GM23338 (cell line): ENCODE data around the gene TIGD7. TPM values are rescaled to one million over a fixed set of nuclear protein-coding genes. Genes with fewer than 3 reads are reported as not detected.

ENCODE experiments used
- ATAC-seq: fragments of 200-7000 bp; cut with Tn5 transposase; 3 replicates; pipeline ENCODE4 v1.9.1; 2020
- DNase-seq: peaks from one replicate; pipeline ENCODE4 v3.0.0-alpha.2; 2015; ENCODE audit warnings: low spot score
- H2AFZ ChIP-seq: fragments of 200-600 bp; sonication (generic); 2 replicates; pipeline ENCODE4 v1.8.0; 2016; ENCODE audit warnings: antibody characterized with exemption, mild to moderate bottlenecking, moderate library complexity
- H3F3A ChIP-seq: fragments of 200-600 bp; sonication (generic); replicated peaks from 2 replicates; pipeline ENCODE4 v1.8.0; 2017; ENCODE audit warnings: antibody characterized with exemption, mixed run types, low read depth
- H3K27ac ChIP-seq: fragments of 200-600 bp; sonication (generic); 2 replicates; pipeline ENCODE4 v1.6.1; 2016; ENCODE audit warnings: low read depth
- H3K27me3 ChIP-seq: fragments of 200-600 bp; sonication (generic); 2 replicates; pipeline ENCODE4 v1.8.0; 2016; ENCODE audit warnings: mild to moderate bottlenecking, mixed run types, moderate library complexity; ENCODE audit not compliant: insufficient read depth
- H3K36me3 ChIP-seq: fragments of 200-600 bp; sonication (generic); 2 replicates; pipeline ENCODE4 v1.8.0; 2016; ENCODE audit warnings: mild to moderate bottlenecking; ENCODE audit not compliant: insufficient read depth
- H3K4me1 ChIP-seq: fragments of 200-600 bp; sonication (generic); 2 replicates; pipeline ENCODE4 v1.8.0; 2016; ENCODE audit warnings: mild to moderate bottlenecking, moderate library complexity; ENCODE audit not compliant: insufficient read depth
- H3K4me2 ChIP-seq: fragments of 200-600 bp; sonication (generic); 2 replicates; pipeline ENCODE4 v1.7.1; 2017; ENCODE audit warnings: mixed run types
- H3K4me3 ChIP-seq: fragments of 200-600 bp; sonication (generic); 2 replicates; pipeline ENCODE4 v1.6.1; 2016; ENCODE audit warnings: mixed run types
- H3K79me2 ChIP-seq: fragments of 200-600 bp; sonication (generic); replicated peaks from 2 replicates; pipeline ENCODE4 v1.8.0; 2017; ENCODE audit warnings: mild to moderate bottlenecking; ENCODE audit not compliant: insufficient read depth
- H3K9me2 ChIP-seq: fragments of 200-600 bp; sonication (generic); 2 replicates; pipeline ENCODE4 v1.8.0; 2017; ENCODE audit not compliant: insufficient read depth
- H4K20me1 ChIP-seq: fragments of 200-600 bp; sonication (generic); replicated peaks from 2 replicates; pipeline ENCODE4 v1.8.0; 2017; ENCODE audit warnings: mild to moderate bottlenecking; ENCODE audit not compliant: insufficient read depth
- H3K27ac Mint-ChIP-seq: 2 replicates; pipeline ENCODE4 v1.8.0; 2020; ENCODE audit warnings: inconsistent platforms, mild to moderate bottlenecking, moderate library complexity, mixed read lengths
- H3K27me3 Mint-ChIP-seq: 3 replicates; pipeline ENCODE4 v1.8.0; 2022; ENCODE audit warnings: low read depth, mild to moderate bottlenecking, moderate library complexity, mixed read lengths, inconsistent platforms; ENCODE audit not compliant: insufficient read depth, poor library complexity
- H3K36me3 Mint-ChIP-seq: 3 replicates; pipeline ENCODE4 v1.8.0; 2021; ENCODE audit warnings: low read depth, mild to moderate bottlenecking, inconsistent platforms, moderate library complexity, mixed read lengths
- H3K4me1 Mint-ChIP-seq: 3 replicates; pipeline ENCODE4 v1.8.0; 2020; ENCODE audit warnings: mild to moderate bottlenecking, inconsistent platforms, mixed read lengths
- H3K4me3 Mint-ChIP-seq: 3 replicates; pipeline ENCODE4 v1.8.0; 2021; ENCODE audit warnings: moderate library complexity, mild to moderate bottlenecking, inconsistent platforms, mixed read lengths
- H3K9me3 Mint-ChIP-seq: 3 replicates; pipeline ENCODE4 v1.8.0; 2020; ENCODE audit warnings: moderate library complexity, mild to moderate bottlenecking, inconsistent platforms, mixed read lengths
- CREB1 ChIP-seq: fragments of 250-450 bp; sonication (Bioruptor Pico); IDR thresholded peaks from 2 replicates; pipeline ENCODE4 v1.5.0; 2020; ENCODE audit warnings: low read depth, mild to moderate bottlenecking, moderate library complexity
- ETS1 ChIP-seq: IDR thresholded peaks from 2 replicates; pipeline ENCODE4 v1.6.1; 2016; ENCODE audit warnings: antibody characterized with exemption
- EZH2 ChIP-seq: fragments of 200-600 bp; sonication (generic); IDR thresholded peaks from one replicate; pipeline ENCODE4 v1.8.0; 2017; ENCODE audit warnings: antibody characterized with exemption, mild to moderate bottlenecking, low read depth; ENCODE audit not compliant: unreplicated experiment
- EZH2phosphoT487 ChIP-seq: fragments of 200-600 bp; sonication (generic); IDR thresholded peaks from one replicate; pipeline ENCODE4 v1.8.1; 2018; ENCODE audit warnings: antibody characterized with exemption; ENCODE audit not compliant: unreplicated experiment
- JUNB ChIP-seq: IDR thresholded peaks from one replicate; pipeline ENCODE4 v1.6.1; 2016; ENCODE audit warnings: antibody characterized with exemption; ENCODE audit not compliant: unreplicated experiment
- NANOG ChIP-seq: IDR thresholded peaks from 2 replicates; pipeline ENCODE4 v1.6.1; 2016; ENCODE audit warnings: antibody characterized with exemption, borderline replicate concordance
- POLR2AphosphoS5 ChIP-seq: IDR thresholded peaks from 2 replicates; pipeline ENCODE4 v1.6.1; 2016; ENCODE audit warnings: antibody characterized with exemption, low read depth
- STAT1 ChIP-seq: IDR thresholded peaks from one replicate; pipeline ENCODE4 v1.6.1; 2016; ENCODE audit warnings: antibody characterized with exemption; ENCODE audit not compliant: unreplicated experiment
- ZNF114 ChIP-seq: fragments of 250-450 bp; sonication (Bioruptor Pico); IDR thresholded peaks from 2 replicates; pipeline ENCODE4 v1.5.0; 2020; ENCODE audit warnings: mild to moderate bottlenecking, moderate library complexity
- ZNF331 ChIP-seq: fragments of 250-450 bp; sonication (Bioruptor Pico); IDR thresholded peaks from 2 replicates; pipeline ENCODE4 v1.5.0; 2020; ENCODE audit warnings: low read depth, mild to moderate bottlenecking, moderate library complexity
- polyA plus RNA-seq: library from polyadenylated mRNA; unstranded; fragments of >200 nt; fragmentation: Nextera tagmentation; extraction: Ambion mirVana; gene quantifications from 2 replicates; pipeline ENCODE4 v1.2.1, GENCODE V29; 2016
- total RNA-seq: library from RNA; depleted of rRNA; stranded (reverse); fragments of >200 nt; shearing (Covaris generic); gene quantifications from 2 replicates; pipeline ENCODE4 v1.2.3, GENCODE V29; 2014
- TF ChIP-seq, protein P1 (sequence below): fragments of 250-450 bp; sonication (Bioruptor Pico); IDR thresholded peaks from 2 replicates; pipeline ENCODE4 v1.5.0; 2020; ENCODE audit warnings: mild to moderate bottlenecking, moderate library complexity
- TF ChIP-seq, protein P2 (sequence below), 2 experiments: fragments of 200-600 bp in 1 of 2; sonication (generic) in 1 of 2; conservative IDR thresholded peaks; 2 replicates each; pipeline versions ENCODE4 v1.5.1 to v1.6.1; 2016 to 2017; ENCODE audit warnings: antibody characterized with exemption in 2 of 2, low read depth in 2 of 2, mild to moderate bottlenecking in 2 of 2, moderate library complexity in 1 of 2

The TIGD7 gene
- total and polyA plus RNA-seq, 2 experiments from 2014 or later, result 3.9 to 8.0 TPM

DNA sequence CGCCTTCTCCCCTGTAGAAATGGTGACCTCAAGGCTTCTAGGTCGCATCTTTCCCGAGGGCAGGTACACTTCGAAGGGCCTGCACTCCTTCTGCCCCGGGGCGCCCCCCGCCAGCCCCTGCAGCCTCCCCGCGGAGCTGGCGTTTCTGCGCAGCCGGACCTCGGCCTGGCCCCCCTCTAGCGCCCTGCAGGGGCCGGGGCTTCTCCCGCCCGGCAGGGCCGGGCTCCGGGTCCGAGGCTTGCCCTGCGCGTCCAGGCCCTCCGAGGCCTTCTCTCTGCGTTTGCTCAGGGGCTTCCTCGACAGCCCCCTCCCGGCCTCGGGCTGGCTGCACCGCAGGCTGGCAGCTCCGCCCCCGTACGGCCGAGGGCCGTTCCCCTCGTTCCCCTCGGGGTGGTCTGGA is 50.9 kb downstream of the TIGD7 start:
- Mint-ChIP-seq H3K4me1 (no peaks in the 10 kb centered on the region), H3K9me3 (peaks cover 81% of the 10 kb centered on the region), H3K27ac (no peak overlapping the region), H3K27me3 (peaks cover 8% of the 10 kb centered on the region), H3K4me3 (no peak overlapping the region), H3K36me3 (peaks cover 9% of the 10 kb centered on the region; the same call in 2 of the 3 replicates)
- H3K4me3 ChIP-seq, result no peak overlapping the region
- H3K4me2 ChIP-seq, result no peak overlapping the region
- H3K4me1 ChIP-seq, result no peaks in the 10 kb centered on the region
- H3K27me3 ChIP-seq, result no peaks in the 10 kb centered on the region
- H2AFZ ChIP-seq, result no peak overlapping the region
- no peak for ATAC-seq
- no peaks in the 10 kb centered on the region for H3K9me2 ChIP-seq
- TF ChIP-seq ZNF331 (CRISPR knock-in tag) (no peak), STAT1 (no peak)
- H3K27ac ChIP-seq, result no peak overlapping the region
- no peaks in the 10 kb centered on the region for H3K36me3 ChIP-seq
- H4K20me1 ChIP-seq, result no peaks in the 10 kb centered on the region
- no peaks in the 10 kb centered on the region for H3K79me2 ChIP-seq
- H3F3A ChIP-seq, result no peaks in the 10 kb centered on the region
- DNase-seq, result no peak

DNA sequence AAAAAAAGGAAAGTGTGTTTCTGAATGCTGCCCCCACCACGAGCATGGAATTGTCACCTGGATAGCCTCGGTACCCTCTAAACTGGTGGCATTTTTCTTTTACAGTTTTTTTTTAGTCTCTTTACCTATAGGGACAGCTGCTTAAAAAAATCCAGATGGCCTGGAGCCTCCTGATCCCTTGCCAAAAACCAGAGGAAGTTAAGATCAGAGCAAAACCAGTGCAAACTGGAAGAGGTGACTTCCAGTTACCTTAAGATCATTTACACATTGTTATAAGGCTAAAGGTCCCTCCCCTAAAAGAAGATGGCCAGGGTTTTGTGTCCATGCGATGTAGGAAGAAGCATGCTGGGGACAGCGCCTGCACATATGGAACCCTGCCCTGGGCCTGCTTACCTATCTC is 52.3 kb downstream of the TIGD7 start:
- H3K4me1 Mint-ChIP-seq, result no peaks in the 10 kb centered on the region
- no peak overlapping the region for H3K27ac Mint-ChIP-seq
- TF ChIP-seq CREB1 (CRISPR knock-in tag) (no peak), NANOG (no peak), STAT1 (no peak), POLR2AphosphoS5 (no peak), JUNB (no peak), EZH2 (no peak), ZNF114 (CRISPR knock-in tag) (no peak), ETS1 (no peak), ZNF331 (CRISPR knock-in tag) (no peak), EZH2phosphoT487 (no peak)
- TF ChIP-seq, protein P1, sequence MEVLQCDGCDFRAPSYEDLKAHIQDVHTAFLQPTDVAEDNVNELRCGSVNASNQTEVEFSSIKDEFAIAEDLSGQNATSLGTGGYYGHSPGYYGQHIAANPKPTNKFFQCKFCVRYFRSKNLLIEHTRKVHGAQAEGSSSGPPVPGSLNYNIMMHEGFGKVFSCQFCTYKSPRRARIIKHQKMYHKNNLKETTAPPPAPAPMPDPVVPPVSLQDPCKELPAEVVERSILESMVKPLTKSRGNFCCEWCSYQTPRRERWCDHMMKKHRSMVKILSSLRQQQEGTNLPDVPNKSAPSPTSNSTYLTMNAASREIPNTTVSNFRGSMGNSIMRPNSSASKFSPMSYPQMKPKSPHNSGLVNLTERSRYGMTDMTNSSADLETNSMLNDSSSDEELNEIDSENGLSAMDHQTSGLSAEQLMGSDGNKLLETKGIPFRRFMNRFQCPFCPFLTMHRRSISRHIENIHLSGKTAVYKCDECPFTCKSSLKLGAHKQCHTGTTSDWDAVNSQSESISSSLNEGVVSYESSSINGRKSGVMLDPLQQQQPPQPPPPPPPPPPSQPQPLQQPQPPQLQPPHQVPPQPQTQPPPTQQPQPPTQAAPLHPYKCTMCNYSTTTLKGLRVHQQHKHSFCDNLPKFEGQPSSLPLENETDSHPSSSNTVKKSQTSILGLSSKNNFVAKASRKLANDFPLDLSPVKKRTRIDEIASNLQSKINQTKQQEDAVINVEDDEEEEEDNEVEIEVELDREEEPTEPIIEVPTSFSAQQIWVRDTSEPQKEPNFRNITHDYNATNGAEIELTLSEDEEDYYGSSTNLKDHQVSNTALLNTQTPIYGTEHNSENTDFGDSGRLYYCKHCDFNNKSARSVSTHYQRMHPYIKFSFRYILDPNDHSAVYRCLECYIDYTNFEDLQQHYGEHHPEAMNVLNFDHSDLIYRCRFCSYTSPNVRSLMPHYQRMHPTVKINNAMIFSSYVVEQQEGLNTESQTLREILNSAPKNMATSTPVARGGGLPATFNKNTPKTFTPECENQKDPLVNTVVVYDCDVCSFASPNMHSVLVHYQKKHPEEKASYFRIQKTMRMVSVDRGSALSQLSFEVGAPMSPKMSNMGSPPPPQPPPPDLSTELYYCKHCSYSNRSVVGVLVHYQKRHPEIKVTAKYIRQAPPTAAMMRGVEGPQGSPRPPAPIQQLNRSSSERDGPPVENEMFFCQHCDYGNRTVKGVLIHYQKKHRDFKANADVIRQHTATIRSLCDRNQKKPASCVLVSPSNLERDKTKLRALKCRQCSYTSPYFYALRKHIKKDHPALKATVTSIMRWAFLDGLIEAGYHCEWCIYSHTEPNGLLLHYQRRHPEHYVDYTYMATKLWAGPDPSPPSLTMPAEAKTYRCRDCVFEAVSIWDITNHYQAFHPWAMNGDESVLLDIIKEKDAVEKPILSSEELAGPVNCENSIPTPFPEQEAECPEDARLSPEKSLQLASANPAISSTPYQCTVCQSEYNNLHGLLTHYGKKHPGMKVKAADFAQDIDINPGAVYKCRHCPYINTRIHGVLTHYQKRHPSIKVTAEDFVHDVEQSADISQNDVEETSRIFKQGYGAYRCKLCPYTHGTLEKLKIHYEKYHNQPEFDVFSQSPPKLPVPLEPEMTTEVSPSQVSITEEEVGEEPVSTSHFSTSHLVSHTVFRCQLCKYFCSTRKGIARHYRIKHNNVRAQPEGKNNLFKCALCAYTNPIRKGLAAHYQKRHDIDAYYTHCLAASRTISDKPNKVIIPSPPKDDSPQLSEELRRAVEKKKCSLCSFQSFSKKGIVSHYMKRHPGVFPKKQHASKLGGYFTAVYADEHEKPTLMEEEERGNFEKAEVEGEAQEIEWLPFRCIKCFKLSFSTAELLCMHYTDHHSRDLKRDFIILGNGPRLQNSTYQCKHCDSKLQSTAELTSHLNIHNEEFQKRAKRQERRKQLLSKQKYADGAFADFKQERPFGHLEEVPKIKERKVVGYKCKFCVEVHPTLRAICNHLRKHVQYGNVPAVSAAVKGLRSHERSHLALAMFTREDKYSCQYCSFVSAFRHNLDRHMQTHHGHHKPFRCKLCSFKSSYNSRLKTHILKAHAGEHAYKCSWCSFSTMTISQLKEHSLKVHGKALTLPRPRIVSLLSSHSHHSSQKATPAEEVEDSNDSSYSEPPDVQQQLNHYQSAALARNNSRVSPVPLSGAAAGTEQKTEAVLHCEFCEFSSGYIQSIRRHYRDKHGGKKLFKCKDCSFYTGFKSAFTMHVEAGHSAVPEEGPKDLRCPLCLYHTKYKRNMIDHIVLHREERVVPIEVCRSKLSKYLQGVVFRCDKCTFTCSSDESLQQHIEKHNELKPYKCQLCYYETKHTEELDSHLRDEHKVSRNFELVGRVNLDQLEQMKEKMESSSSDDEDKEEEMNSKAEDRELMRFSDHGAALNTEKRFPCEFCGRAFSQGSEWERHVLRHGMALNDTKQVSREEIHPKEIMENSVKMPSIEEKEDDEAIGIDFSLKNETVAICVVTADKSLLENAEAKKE, result no peak
- TF ChIP-seq, protein P2, sequence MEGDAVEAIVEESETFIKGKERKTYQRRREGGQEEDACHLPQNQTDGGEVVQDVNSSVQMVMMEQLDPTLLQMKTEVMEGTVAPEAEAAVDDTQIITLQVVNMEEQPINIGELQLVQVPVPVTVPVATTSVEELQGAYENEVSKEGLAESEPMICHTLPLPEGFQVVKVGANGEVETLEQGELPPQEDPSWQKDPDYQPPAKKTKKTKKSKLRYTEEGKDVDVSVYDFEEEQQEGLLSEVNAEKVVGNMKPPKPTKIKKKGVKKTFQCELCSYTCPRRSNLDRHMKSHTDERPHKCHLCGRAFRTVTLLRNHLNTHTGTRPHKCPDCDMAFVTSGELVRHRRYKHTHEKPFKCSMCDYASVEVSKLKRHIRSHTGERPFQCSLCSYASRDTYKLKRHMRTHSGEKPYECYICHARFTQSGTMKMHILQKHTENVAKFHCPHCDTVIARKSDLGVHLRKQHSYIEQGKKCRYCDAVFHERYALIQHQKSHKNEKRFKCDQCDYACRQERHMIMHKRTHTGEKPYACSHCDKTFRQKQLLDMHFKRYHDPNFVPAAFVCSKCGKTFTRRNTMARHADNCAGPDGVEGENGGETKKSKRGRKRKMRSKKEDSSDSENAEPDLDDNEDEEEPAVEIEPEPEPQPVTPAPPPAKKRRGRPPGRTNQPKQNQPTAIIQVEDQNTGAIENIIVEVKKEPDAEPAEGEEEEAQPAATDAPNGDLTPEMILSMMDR (conservative IDR thresholded peaks at IDR 0.05; ENCODE audit: low read depth in 2 of 2), result no peak

More for the DNA sequence above, 52.3 kb downstream of the TIGD7 start:
- H3K9me3 Mint-ChIP-seq, result peaks cover 78% of the 10 kb centered on the region
- Histone ChIP-seq H3K27ac (no peak overlapping the region), H3K4me3 (no peak overlapping the region), H3K27me3 (no peaks in the 10 kb centered on the region), H3K79me2 (no peaks in the 10 kb centered on the region), H3K36me3 (no peaks in the 10 kb centered on the region), H2AFZ (no peak overlapping the region), H3K4me2 (no peak overlapping the region), H3K9me2 (no peaks in the 10 kb centered on the region), H3K4me1 (no peaks in the 10 kb centered on the region), H3F3A (no peaks in the 10 kb centered on the region), H4K20me1 (no peaks in the 10 kb centered on the region)
- H3K27me3 Mint-ChIP-seq, result peaks cover 6% of the 10 kb centered on the region
- H3K4me3 Mint-ChIP-seq, result no peak overlapping the region
- DNase-seq (no peak), ATAC-seq (no peak)
- peaks cover 11% of the 10 kb centered on the region; the same call in 2 of the 3 replicates for H3K36me3 Mint-ChIP-seq
